Measurements from ENCODE around the gene DDO.

The DDO gene

DNA sequence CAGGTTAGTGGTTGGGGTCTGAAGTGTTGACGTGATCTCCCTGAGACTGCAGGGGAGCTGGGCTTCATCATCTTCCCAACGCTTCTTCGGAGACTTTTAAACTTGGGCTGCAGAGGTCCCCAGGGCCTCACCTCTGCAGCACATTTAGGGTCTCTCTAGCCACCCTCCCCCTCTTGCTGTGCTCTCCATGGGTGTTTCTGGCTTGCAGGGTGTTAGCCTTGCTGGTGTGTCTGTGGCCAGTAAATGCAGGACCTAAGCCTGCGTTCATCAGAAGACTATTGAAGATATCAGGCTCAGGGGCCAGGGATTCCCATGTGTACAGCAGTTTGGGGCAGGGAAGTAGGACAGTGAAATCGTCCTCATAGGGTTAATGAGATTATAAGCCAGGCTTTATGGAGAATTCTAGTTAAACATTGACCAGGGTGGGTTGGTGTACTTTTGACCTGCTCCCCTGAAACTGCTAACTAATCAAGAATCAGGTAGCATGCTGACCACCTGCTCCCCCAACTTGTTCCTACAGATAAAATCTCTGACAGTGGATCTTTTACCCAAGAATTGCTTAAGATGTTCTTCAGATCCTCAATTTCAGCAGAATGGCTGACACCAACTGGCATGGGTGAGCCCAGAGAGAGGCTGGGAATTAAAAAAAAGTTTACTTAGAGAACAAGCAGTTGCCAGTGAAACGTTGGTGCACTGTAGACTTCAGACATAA, 3.8 kb upstream of the DDO start:
- no peak for DNase-seq

DNA sequence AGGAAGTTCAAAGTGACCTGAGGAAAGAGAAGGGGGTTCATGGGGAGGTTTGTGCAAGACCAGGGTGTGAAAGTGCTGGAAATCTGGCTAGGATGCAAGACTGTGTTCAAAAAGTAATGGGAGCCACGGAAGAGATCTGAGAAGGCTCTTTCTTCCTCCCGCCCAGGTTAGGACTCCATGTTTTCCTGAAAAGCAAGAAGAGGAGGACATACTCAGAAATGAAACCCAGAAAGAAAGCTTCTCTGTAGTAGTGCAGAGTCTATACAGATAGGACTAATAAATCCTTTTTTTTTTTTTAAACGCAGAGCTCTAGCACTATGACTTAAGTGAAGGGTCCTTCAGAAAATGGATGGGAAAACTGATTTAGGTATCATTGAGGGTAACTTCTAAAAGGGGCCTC, 3.2 kb upstream of the DDO start:
- DNase-seq = no peak

GRCh38 chr6:110414669-110415068, 706 bp downstream of the DDO start:
- no peak for DNase-seq

- DNase-seq = no peak
Observed at GRCh38 chr6:110412360-110412759, 3.0 kb downstream of the DDO start.

DNA sequence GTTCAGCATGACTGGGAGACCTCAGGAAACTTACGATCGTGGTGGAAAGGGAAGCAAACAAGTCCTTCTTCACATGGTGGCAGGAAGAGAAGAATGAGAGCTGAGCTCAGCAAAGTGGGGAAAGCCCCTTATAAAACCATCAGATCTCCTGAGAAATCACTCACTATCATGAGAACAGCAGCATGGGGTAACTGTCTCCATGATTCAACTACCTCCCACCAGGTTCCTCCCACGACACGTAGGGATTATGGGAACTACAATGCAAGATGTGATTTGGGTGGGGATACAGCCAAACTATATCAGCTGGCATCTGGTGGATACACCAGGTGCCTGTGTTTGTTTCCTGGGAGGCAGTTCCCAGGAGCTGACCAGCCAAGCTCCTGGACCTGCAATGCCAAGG, 4.9 kb downstream of the DDO start:
- no peak for DNase-seq

- DNase-seq = no peak
Observed at GRCh38 chr6:110409794-110410193, 5.6 kb downstream of the DDO start.

DNA sequence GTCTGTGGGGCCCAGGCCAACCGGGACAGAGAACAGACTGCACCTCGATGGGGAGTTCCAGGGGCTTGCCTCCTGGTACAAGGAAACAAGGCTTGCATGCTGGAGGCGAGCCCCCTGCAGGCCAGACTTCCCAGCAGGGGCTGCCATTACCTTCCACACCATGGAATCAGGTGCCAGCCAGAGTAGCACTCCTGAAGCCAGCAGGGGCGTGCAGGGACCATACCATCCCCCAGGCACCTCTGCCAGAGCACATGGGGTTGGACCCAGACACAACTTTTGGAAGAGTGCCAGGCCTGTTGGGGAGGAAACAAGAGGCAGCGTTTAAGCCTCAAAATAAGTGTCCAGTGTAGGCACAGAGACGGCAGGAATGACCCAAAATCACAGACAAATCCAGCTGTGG, 6.5 kb downstream of the DDO start:
- no peak for DNase-seq

- no peak for DNase-seq
Observed at GRCh38 chr6:110404607-110405006, 10.8 kb downstream of the DDO start.

GRCh38 chr6:110401585-110402176, 13.7 kb downstream of the DDO start:
- no peak for DNase-seq

- DNase-seq = no peak
Observed at GRCh38 chr6:110400208-110400607, 15.2 kb downstream of the DDO start.

GRCh38 chr6:110399219-110400071, 15.9 kb downstream of the DDO start:
- DNase-seq = no peak

DNA sequence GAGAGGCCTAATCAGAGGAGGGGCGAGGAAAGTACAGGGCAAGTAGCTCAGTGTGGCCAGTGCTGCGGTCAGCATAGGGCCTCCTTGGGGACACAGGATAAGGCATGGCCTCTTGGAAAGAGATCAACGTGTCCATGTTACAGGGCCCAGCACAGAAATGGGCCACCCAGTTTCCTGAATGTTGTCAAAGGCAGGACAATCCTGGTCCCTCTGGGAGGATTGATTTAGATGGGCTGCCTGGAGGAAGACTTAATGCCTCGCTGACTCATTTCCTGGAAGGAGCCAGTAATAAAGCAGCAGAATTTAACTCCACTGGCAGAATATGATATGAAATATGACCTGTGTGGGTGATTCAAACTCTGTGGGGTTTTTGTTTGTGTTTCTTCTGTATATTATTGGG, 16.6 kb downstream of the DDO start:
- DNase-seq = no peak

- DNase-seq = no peak
Observed at GRCh38 chr6:110395221-110395620, 20.2 kb downstream of the DDO start.

DNA sequence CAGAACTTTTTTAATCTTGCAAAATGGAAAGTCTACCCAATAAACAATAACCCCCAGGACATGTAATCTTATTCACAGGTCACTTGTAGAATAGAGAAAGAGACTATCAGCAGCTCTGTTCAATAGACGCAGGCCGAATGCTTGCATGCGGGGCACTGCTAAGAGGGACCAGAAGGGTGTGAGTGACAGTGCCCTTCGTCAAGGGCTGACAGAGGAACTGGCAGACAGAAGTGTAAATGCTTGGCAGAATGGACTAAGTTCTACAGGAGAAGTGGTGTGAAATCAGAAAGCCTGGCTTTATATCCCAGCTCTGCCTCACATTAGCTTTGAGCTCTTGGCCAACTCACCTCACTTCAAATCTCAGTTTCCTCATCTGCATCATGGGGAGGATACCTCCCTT, 21.0 kb downstream of the DDO start:
- DNase-seq = no peak

DNA sequence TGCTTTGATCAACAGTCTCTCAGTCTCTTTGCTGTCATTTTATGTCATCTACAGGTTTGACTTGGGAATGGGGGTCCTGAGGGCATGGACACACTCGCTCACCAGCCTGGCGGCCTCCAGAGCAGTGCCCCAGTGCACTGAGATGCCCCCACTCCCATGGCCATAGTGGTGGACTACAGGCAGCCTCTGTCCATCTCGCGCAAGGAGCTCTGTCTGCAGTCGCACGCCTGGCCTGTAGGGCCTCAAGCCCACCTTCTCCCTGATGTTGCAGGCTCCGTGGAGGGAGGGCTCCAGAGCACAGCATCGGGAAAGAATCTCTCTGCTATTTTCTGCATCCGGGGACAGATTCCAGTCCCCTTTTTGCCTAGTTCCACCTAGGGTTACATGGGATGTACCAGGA, 22.6 kb downstream of the DDO start:
- no peak for DNase-seq

DNA sequence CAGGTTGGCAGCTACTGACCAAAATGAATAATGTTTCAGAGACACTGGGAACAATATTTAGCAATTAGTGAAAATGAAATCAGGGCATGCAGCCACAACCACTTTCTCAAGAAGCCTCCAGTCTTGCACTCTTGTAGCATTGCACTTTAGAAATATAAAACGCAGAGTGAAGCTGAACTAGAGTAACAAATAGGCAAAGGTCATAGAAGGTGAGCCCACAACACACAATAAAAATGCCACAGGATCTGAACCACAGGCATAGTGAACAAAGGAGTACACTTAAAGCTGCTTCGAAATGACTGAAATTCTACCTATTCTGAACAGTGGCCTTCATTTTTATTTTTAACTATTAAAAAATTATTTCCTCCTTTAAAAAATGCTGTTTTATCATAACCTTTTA, 25.0 kb downstream of the DDO start:
- no peak for DNase-seq

DNA sequence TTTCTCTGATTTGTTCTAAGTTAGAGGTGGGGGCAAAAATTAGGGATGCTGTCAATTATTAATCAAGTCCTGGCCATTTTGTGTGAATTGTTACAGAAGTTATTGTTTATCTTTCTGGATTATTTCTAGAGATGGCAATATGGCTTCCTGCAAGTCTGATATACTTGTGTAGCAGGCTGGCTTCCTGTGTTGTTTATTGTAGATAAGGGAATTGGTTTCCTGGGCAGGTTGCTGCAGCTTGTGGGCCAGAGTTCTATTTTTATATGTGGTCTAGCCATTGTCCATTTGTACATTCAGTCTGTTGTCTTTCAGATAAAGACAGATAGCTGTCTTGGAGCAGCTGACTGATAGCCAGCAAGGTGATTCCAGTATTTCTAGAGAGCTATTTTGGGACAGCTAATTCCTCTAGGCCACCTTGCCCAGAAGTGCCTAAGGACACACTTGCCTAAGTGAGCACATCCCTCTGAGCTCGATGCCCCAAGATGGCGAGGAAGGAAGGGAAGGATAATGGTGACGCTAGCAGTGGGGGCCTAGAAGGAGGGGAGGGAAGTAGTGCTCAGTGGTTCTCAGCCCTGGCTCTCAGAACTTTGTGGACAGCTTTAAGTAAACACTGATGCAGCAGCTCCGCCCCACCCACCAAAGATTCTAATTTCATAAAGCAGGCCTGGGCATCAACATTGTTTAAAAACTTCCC, 25.5 kb downstream of the DDO start:
- no peak for DNase-seq

- DNase-seq = no peak
Observed at GRCh38 chr6:110387986-110388385, 27.4 kb downstream of the DDO start.

DNA sequence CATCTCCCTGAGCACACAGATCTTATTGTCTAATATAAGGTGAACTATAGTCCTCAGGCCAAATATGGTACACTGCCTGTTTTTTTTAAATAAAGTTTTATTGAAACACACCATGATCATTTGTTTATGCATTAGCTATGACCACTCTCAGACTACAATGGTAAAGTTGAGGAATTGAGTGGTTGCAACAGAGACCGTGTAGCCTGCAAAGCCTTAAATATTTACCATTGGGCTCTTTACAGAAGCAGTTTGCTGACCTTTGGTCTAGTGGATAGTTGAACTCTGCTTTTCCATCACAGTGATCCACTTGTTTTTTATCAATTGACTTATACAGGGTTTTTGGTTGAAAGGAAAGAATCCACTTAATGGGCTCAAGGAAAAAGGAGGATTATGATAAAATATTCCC, 29.9 kb downstream of the DDO start:
- DNase-seq = no peak

DNA sequence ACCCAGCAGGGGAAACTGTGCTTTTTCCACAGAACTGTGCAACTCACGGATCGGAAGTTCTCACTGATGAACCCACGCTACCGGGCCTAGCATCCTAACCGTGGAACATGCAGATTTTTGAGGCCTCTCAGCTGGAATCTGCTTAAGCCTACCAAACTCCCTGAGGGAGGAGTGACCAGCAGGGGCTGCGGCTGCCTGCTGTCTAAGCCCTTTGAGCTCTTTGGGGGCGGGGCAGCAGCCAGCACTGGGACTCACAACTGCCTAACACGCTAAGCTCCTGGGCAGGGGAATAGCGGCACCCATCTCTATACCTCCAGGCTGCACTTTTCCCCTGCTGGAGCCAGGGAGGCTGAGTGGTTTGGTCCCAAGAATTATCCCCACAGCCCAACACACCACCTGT, 36.8 kb downstream of the DDO start:
- DNase-seq = no peak

GRCh38 chr6:110369066-110369465, 46.3 kb downstream of the DDO start:
- no peak for DNase-seq

GRCh38 chr6:110368284-110368683, 47.1 kb downstream of the DDO start:
- no peak for DNase-seq

GRCh38 chr6:110367825-110368224, 47.5 kb downstream of the DDO start:
- no peak for DNase-seq

- no peak for DNase-seq
Observed at GRCh38 chr6:110366975-110367374, 48.4 kb downstream of the DDO start.

All from NCI-H2171 (cell line).